Inflammatory macrophage (primary cell): Measurements from ENCODE around the gene SYNE2.

Experiments
- DNase-seq, 2 donors: peaks; one replicate each; pipeline ENCODE4 v3.0.0-alpha.2; 2020 to 2022

SYNE2 gene

GRCh38 chr14:63909984-63910383 lies 57.2 kb downstream of the SYNE2 start:
- no peak for DNase-seq

GRCh38 chr14:63910583-63911363 lies 58.0 kb downstream of the SYNE2 start:
- no peak for DNase-seq

GRCh38 chr14:63911404-63911803 lies 58.6 kb downstream of the SYNE2 start:
- DNase-seq = no peak

- DNase-seq = no peak
Observed at GRCh38 chr14:63912286-63912685, 59.5 kb downstream of the SYNE2 start.

GRCh38 chr14:63918411-63918810 lies 65.6 kb downstream of the SYNE2 start:
- DNase-seq = no peak

- no peak for DNase-seq
Observed at GRCh38 chr14:63922696-63923421, 70.1 kb downstream of the SYNE2 start.

GRCh38 chr14:63923422-63923752 lies 70.6 kb downstream of the SYNE2 start:
- DNase-seq = no peak

GRCh38 chr14:63924375-63924774 lies 71.6 kb downstream of the SYNE2 start:
- DNase-seq = no peak

- no peak for DNase-seq
Observed at GRCh38 chr14:63926641-63927040, 73.8 kb downstream of the SYNE2 start.

GRCh38 chr14:63928744-63929174 lies 76.0 kb downstream of the SYNE2 start:
- no peak for DNase-seq

GRCh38 chr14:63933110-63933509 lies 80.3 kb downstream of the SYNE2 start:
- no peak for DNase-seq

- DNase-seq = no peak
Observed at GRCh38 chr14:63933711-63934110, 80.9 kb downstream of the SYNE2 start.

GRCh38 chr14:63938198-63939005 lies 85.6 kb downstream of the SYNE2 start:
- DNase-seq = peak in 1 of 2 donors; percentile 0

GRCh38 chr14:63939006-63939270 lies 86.1 kb downstream of the SYNE2 start:
- no peak for DNase-seq

GRCh38 chr14:63940387-63940786 lies 87.6 kb downstream of the SYNE2 start:
- no peak for DNase-seq

GRCh38 chr14:63941023-63941422 lies 88.2 kb downstream of the SYNE2 start:
- no peak for DNase-seq

- no peak for DNase-seq
Observed at GRCh38 chr14:63949696-63950095, 96.9 kb downstream of the SYNE2 start.

- no peak for DNase-seq
Observed at GRCh38 chr14:63951021-63951420, 98.2 kb downstream of the SYNE2 start.

- no peak for DNase-seq
Observed at GRCh38 chr14:63951429-63951828, 98.6 kb downstream of the SYNE2 start.

GRCh38 chr14:63952053-63952932 lies 99.5 kb downstream of the SYNE2 start:
- no peak for DNase-seq

GRCh38 chr14:63952933-63953437 lies 100.2 kb downstream of the SYNE2 start:
- DNase-seq = no peak

GRCh38 chr14:63956326-63956725 lies 103.5 kb downstream of the SYNE2 start:
- DNase-seq = no peak
